Lower leg skin (tissue), 4 donors: Measurements from ENCODE around the gene CEMIP2. TPM values are rescaled to one million over a fixed set of nuclear protein-coding genes. Genes with fewer than 3 reads are reported as not detected.

ENCODE experiments used
- DNase-seq, 2 donors: peaks; one replicate each; pipeline ENCODE4 v3.0.0-alpha.2; 2019; ENCODE audit warnings: low spot score in 2 of 2
- H3K4me3 ChIP-seq: fragments of 200-600 bp; sonication (generic); 2 replicates; pipeline ENCODE4 v1.5.1; 2017; ENCODE audit warnings: mild to moderate bottlenecking, low read depth; ENCODE audit not compliant: poor library complexity, severe bottlenecking
- CTCF ChIP-seq, 3 donors: fragments of 450-650 bp; IDR thresholded peaks; one replicate each; pipeline ENCODE4 v1.5.1; 2016; ENCODE audit warnings: antibody characterized with exemption in 3 of 3, mild to moderate bottlenecking in 3 of 3, moderate library complexity in 2 of 3
- POLR2A ChIP-seq, 2 donors: fragments of 450-650 bp; IDR thresholded peaks; one replicate each; pipeline ENCODE4 v1.6.1; 2016 to 2017; ENCODE audit warnings: antibody characterized with exemption in 2 of 2, mild to moderate bottlenecking in 1 of 2, moderate library complexity in 1 of 2
- whole genome bisulfite sequencing, 2 donors: methylation state at CpG; one replicate each; pipeline ENCODE4 v1.1.5; 2018; 5-methylcytosine and 5-hydroxymethylcytosine counted together
- intact Hi-C: fragments of 100-400 bp; cut with DNase I; formaldehyde crosslinking; loops from one replicate; pipeline ENCODE4 v1.15.0; 2023; ENCODE audit warnings: low total_unique reads
- total RNA-seq, 4 donors: library from RNA; depleted of rRNA; stranded (reverse); fragments of >200 nt; gene quantifications; one replicate each; pipeline ENCODE4 v1.1.0, GENCODE V29; 2016

Gene CEMIP2
- total RNA-seq, 4 donors from 2014 or later: 20.6 to 48.6 (median 29.0) TPM

GRCh38 chr9:71655141-71655540 lies 113.2 kb downstream of the CEMIP2 start:
- TF ChIP-seq POLR2A (IDR thresholded peaks at IDR 0.05) (no peak), CTCF (IDR thresholded peaks at IDR 0.05) (no peak)
- no peak for DNase-seq
- H3K4me3 ChIP-seq: no peak overlapping the region
- intact Hi-C loops: no loop called here
- 68 to 69% methylated on average over 6 of the region's 6 CpGs for WGBS, 2 donors

- no peak for DNase-seq
Measured at GRCh38 chr9:71652480-71652879, 115.8 kb downstream of the CEMIP2 start.

GRCh38 chr9:71648453-71648852 lies 119.9 kb downstream of the CEMIP2 start:
- H3K4me3 ChIP-seq: no peak overlapping the region
- DNase-seq: no peak
- 84 to 96% methylated on average over 1 of the region's 1 CpG for WGBS, 2 donors
- intact Hi-C loops: no loop called here
- no peak for TF ChIP-seq POLR2A (IDR thresholded peaks at IDR 0.05)
- no peak for TF ChIP-seq CTCF (IDR thresholded peaks at IDR 0.05)

More at GRCh38 chr9:71652480-71652879, 115.8 kb downstream of the CEMIP2 start:
- intact Hi-C loops: no loop called here
- no peak for TF ChIP-seq CTCF (IDR thresholded peaks at IDR 0.05)
- TF ChIP-seq POLR2A (IDR thresholded peaks at IDR 0.05): no peak
- no peak overlapping the region for H3K4me3 ChIP-seq

GRCh38 chr9:71647094-71647591 lies 121.2 kb downstream of the CEMIP2 start:
- DNase-seq: peak; percentile 73 to 94
- 1 to 3% methylated on average over 7 of the region's 7 CpGs for WGBS, 2 donors
- intact Hi-C loops: no loop called here
- H3K4me3 ChIP-seq: no peak overlapping the region
- TF ChIP-seq CTCF (IDR thresholded peaks at IDR 0.05): no peak
- no peak for TF ChIP-seq POLR2A (IDR thresholded peaks at IDR 0.05)

- intact Hi-C loops: no loop called here
- H3K4me3 ChIP-seq: no peak overlapping the region
- no peak for DNase-seq
- 71% methylated on average over 1 of the region's 1 CpG for WGBS, 2 donors
- TF ChIP-seq CTCF (IDR thresholded peaks at IDR 0.05) (no peak), POLR2A (IDR thresholded peaks at IDR 0.05) (no peak)
Measured at GRCh38 chr9:71646131-71646530, 122.2 kb downstream of the CEMIP2 start.

- TF ChIP-seq POLR2A (IDR thresholded peaks at IDR 0.05) (no peak), CTCF (IDR thresholded peaks at IDR 0.05) (no peak)
- WGBS, 2 donors: 85 to 96% methylated on average over 1 of the region's 1 CpG
- intact Hi-C loops: no loop called here
- H3K4me3 ChIP-seq: no peak overlapping the region
- no peak for DNase-seq
Measured at GRCh38 chr9:71644819-71645362, 123.4 kb downstream of the CEMIP2 start.
